HG02571 (cell line): ENCODE results near the gene RNF41.
"Not testable (repeated sequence)": the region's sequence is repeated elsewhere in the genome, so short reads cannot be mapped to it uniquely, and the experiment has no call there.

Experiments used
- ATAC-seq: cut with Tn5 transposase; IDR thresholded peaks from one replicate; pipeline ENCODE4 v1.9.1; 2021; ENCODE audit warnings: mild to moderate bottlenecking, moderate library complexity; ENCODE audit not compliant: unreplicated experiment

The RNF41 gene

DNA sequence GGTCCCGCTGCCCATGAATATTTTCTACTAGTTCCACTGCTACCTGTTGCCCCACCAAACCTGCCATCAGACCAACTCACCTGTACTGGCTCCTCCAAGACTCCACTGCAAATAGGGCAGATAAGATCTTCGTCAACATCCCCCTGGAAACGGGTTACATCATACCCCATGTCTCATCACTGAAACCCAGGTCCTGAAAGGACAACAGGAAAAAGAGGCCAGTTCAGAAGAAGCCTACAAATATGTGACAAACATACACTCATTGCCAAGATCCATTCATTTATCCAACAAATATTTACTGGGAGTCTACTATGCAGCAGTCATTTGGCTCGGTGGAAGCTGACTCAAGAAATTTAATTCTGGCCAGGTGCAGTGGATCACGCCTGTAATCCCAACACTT is 7.8 kb downstream of the RNF41 start:
- no peak for ATAC-seq

DNA sequence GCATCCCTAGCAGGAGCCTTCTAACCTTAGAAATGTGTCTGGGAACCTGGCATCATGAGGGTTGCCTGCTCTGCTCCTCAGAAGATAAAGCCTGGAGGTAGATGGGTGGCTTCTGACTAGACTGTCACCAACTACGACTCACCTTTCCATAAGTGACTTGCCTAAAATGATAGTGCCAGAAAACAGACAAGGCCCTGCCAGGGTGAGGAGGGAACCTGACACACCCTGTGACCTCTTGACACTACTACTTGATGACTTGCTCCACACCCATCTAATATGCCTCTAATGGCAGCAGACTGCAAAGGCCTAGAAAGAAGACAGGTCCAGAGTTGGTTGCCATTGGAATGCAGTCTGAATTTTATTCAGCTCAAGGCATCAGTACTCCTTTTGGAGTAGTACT is 9.4 kb downstream of the RNF41 start:
- ATAC-seq = no peak

DNA sequence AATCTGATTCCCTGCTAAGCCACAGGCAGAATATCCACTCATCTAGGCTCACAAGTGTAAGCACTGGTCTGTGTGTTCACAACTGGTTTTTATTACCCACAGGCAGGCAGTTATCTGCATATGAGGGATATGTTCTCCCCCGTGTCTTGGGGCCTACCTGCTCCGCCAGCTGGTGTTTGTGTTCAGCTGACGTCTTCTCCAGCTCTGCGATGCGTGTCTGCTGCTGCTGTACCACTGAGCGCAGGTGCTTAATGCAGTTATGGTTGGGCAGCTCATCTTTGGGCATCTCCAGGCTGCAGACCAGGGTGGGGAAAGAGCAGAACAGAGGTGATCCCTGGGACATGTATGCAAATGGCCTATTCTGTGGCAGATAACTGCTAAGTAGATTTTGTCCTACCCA is 13.7 kb downstream of the RNF41 start:
- no peak for ATAC-seq

DNA sequence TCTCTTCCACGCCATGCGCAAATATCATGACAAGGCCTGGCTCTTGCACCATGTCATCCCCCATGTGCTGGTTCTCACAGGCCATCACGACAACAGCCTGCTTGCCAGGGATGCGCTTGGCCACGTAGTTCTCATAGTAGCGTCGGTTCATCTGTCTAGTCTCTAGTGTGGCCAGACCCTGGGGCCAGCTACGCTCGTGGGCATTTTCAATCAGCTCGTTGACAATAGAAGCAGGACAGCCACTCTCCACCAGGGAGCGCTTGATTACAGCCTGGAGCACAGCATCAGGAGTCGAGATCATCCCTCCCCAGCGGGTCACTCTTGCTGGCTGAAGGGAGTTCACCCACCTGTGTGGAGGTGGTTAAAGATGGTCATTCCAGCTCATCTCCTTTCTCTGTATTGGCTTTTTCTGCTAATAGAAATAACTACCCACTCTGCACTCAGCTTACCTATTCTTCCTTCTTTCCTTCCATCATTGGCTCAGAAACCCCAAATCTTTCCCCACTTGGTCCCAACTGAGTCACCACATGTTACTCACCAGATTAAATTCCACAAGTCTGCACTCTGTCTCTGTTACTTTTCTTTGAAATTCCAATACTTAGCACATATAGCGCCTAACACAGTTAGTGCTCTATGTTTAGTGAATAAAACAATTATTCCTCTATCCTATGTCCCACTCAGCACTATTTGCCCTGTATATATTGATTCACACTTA is 15.1 kb downstream of the RNF41 start:
- no peak for ATAC-seq

DNA sequence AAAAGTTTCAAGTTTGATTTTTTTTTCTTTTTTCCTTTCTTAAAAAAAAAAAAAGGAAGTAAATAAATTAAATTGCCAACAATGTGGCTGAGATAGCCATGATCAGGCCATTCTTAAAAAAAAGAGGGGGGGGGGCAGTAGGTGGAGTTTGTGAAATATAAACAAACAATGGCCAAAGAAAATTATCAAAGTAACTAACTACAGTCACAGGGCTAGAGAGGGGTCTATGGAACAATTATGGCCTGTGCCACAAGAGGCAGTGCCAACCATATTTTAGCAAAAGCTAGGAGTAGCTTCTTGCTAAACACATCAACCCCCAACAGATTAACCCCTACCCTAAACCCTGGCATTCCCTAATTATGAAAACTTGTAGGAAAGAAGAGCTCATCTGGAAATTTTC is 16.3 kb downstream of the RNF41 start:
- ATAC-seq = no peak

DNA sequence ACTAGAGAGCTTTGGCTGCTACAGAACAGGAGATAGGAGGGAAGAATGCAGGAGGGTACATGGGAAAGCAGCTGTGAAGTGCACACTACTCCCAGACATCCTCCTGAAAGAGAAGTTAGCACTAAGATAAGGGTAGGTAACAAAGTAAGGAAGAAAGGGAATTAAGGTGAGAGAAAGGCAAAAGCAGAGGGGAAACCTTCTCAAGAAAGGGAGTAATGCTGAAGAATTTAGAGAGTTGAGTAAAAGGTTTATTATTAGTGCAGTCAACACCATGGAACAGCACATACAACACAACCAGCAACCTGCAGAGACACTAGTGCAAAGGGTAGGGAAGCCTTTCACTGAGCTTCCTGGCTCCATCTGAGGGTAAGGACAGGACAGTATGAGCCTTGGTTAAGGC is 17.4 kb downstream of the RNF41 start:
- no peak for ATAC-seq

DNA sequence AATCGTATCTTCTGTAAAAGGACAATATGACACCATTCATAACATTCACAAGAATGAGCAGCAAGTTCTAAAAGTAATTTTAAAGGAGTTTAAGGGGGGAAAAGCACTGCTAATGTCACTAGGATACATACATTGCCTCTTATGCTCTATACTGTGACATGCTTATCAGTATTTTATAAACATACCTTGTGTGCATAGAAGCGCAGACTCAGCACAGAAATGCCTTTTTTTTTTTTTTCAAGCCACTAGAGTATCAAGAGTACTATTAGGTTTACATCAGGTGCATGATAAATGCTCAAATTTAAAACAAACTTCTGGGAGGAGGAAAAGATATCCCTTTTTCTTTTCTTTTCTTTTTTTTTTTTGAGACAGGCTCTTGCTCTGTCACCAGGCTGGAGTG is 18.9 kb downstream of the RNF41 start:
- ATAC-seq = no peak

DNA sequence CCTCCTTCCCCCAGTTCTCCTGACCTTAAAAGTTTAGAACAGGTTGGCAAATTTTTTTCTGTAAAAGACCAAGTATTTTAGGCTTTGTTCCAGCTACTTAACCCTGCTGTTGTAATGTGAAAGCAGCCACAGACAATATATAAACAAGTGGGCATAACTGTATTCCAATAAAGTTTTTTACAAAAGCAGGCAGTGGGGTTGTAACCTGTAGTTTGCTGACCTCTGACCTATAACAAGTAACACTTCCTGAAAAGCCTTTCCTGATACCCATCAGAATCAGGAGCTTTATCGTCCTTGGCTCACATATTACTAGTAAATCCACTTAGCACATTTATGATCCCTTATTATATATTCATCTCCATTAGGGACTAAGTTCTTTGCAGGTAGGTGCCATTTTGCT is 19.4 kb downstream of the RNF41 start:
- ATAC-seq = no peak

DNA sequence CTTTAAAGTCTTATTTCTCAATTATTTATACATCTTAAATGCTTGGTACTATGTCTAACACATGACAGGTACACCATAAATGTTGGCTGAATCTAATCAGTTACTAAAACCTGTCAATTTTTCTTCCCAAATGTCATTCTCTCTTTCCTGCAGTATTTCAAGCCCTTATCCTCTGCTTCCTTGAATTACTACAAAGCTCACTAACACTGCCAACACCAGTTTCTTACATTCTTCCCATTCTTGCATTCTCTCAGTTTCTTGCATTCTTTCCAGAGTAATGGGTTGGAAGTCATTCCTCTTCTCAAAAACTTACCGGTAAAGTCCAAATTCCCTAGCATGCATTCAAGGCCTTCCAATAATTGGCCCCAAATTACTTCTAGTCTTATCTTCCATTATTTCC is 22.9 kb downstream of the RNF41 start:
- ATAC-seq = no peak

DNA sequence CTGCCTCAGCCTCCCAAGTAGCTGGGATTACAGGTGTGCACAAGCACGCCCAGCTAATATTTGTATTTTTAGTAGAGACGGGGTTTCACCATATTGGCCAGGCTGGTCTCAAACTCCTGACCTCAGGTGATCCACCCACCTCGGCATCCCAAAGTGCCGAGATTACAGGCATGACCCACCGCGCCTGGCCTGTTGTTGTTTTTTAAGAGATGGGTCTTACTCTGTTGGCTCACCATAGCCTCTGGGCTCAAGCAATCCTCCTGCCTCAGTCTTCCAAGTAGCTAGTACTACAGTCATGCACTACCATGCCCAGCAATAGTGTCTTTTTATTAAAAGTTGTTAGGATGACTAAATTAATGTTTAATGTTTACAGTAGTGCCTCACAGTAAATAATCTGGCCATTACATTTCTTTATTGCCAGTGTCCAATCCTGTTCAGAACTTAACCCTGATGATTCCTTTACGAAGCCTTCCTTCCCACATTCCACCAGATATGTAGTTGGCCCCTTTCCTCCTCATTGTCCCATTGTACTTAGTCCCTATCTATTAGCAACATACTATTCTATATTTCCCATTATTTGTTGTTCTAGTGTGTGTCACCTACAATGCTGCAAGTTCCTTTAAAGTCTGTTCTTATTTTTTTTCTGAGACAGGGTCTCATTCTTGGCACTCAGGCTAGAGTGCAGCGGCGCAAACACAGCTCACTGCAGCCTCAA is 23.6 kb downstream of the RNF41 start:
- no peak for ATAC-seq

DNA sequence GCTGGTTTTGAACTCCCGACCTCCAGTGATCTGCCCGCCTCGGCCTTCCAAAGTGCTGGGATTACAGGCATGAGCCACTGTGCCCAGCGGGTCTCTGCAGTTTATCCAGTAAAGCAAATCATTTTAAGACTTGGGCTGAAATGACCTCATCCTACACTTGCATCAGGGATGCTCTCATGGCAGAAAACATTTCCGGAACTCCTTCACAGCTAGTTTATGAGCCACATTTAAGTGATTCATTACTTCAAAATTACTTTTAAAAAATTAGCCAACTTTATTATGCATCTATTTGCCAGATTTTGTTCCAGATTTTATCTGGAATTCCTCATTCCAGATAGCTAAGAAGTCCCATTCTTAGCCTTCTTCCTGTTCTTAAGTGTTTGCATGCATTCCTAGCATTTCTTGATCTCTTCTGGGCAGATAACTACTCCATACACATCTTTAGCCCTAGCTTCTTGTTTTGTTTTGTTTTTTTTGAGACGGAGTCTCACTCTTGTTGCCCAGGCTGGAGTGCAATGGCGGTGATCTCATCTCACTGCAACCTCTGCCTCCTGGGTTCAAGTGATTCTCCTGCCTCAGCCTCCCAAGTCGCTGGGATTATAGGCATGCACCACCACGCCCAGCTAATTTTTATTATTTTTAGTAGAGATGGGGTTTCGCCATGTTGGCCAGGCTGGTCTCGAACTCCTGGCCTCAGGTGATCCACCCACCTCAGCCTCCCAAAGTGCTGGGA is 24.7 kb downstream of the RNF41 start:
- not testable (repeated sequence) for ATAC-seq

DNA sequence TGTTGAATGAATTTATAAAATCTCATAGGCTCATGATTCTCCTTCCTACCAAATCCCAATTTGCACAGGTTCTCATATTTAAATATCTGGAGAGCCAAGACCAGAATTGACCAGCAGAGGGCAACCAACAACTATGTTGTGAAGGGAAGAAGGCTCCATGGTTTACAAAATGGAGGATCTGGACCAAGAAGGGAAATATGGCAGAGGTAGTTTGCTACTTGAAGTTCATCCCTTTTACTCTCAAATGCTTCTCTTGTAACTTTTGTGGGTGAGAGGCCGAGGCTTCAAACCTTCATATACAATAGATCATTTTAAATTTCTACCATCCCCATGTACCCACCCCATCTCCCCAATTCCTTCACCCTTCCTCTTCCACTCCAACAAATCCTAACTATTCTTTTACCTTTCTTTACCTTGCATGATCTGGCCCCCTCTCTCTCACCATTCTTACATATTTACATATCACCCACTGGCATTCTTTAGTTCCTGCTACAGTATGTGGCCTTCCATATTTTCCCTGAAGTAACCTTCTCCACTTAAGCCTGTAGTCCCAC is 28.6 kb downstream of the RNF41 start:
- no peak for ATAC-seq

DNA sequence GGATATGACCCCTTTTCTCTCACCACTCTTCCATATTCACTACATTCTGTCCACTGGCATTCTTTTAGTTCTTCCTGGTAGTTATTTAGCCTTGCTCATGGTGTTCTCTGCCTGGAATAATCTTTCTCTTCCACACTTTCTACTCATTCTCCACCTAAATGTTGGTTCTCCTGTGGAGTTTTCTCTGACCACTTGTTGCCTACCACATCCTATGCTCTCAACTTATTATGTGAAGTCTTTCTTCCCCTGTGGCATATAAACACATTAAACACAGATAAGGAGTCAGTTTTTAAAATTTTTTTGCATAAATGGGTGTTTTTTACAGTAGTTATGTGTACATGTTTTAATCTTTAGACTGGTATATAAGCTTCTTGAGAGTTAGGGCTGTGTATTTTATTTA is 29.1 kb downstream of the RNF41 start:
- no peak for ATAC-seq

DNA sequence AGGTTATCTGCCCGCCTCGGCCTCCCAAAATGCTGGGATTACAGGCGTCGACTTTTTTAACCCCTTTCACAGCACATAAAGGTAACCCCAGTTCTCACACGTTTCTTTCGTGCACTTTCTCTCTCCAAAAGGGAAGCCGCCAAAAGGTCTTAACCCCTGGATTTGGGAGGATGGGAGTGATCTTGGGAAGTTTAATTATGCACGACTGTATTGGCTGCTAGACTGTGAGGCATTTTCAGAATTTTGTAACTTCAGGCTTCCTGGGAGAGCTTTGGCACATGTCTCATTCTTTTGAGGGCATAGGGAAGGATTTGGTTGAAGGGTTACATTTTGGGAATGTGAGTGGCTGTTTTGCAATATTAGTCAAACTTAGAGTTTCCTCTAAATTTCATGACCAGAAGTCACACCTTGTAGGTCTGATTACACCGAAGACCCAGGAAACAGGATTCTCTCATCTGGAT is 31.0 kb downstream of the RNF41 start:
- ATAC-seq = no peak

DNA sequence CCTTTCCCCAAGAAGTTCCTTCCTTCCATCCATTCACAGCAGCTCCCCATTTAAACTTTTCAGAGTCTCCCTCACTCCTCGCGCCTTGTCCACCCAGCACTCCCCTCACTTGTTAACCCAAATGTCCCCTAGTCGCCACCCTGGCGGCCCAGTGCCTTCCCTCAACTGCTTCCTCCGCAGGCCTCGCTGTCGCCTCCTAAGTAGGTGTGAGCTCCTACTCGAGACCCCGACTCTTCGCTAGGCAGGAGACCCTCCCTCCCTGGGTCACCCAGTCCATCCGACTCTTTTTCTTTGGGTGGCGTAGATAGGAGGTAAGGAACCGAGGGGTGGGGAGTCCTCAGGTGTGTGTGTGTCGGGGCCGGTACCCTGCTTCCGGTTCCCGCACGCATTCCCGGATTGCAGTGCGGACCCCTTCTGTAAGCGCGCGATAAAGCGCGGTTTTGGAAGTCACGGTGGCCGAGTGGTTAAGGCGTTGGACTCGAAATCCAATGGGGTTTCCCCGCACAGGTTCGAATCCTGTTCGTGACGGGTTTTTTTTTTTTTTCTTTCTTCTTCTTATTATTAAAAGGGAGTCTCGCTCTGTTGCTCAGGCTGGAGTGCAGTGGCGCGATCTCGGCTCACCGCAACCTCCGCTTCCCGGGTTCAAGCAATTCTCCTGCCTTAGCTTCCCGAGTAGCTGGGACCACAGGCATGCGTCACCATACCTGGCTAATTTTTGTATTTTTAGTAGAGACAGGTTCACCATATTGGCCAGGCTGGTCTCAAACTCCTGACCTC is 31.6 kb downstream of the RNF41 start:
- ATAC-seq = peak; percentile 22

DNA sequence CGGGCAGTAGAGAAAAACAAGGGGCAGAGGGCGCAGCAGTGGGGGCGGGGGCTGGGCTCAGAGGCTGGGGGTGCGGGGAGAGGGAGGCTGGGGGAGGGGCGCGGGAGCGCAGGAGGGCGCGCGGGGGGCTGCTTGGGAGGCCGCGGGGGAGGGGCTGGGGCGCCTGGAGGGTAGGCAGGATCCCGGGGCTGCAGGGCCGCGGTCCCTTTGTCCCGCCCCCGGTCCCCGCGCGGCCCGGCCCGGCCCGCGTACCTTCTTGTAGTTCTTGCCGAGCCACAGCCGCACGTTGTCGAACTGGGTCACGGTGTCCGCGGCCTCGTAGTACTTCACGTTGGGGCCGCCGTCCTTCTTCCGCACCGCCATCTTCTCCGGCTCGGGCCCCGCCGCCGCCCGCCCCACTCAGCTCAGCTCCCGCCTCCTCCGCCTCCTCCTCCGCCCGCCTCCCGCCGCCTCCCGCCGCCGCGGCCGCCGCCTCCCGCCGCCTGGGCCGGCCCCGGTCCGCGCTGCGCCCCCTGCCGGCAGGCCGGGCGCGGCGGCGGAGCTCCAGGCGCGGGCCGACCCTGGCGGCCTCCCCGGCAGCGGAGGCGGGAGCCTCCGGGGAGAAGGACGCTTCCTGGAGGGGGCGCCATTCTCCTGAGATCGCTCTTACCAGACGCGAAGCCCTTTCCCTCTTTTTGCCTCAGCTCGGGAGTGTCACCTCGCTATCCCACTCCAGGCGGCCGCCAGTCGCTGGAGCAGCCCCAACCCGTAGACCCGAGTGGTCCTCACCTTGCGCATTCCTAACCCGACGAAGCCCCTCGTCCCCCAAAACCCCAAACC is 32.4 kb downstream of the RNF41 start, which contains the start of gene SMARCC2:
Gene SMARCC2, minus strand, starts transcription at position 385 of the 819 bp plus-strand sequence. Its CDS starts 22 bp downstream, at position 363.
- peak; percentile 74 for ATAC-seq

DNA sequence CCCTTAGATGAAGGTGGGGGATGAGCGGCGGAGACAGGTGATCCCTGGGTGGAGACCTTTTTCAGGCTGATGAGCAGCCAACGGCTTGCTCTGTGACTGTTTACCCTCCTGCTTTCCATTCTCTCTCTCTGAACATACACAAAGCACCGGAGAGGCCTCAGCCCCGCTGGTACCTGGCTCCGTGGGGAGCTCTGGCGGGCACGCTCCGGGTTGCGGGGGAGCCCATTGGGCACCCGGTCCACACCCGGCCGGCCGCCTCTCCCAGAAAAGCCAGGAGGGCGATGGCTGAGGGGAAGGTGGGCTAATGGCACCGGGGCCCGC is 33.0 kb downstream of the RNF41 start:
- no peak for ATAC-seq

DNA sequence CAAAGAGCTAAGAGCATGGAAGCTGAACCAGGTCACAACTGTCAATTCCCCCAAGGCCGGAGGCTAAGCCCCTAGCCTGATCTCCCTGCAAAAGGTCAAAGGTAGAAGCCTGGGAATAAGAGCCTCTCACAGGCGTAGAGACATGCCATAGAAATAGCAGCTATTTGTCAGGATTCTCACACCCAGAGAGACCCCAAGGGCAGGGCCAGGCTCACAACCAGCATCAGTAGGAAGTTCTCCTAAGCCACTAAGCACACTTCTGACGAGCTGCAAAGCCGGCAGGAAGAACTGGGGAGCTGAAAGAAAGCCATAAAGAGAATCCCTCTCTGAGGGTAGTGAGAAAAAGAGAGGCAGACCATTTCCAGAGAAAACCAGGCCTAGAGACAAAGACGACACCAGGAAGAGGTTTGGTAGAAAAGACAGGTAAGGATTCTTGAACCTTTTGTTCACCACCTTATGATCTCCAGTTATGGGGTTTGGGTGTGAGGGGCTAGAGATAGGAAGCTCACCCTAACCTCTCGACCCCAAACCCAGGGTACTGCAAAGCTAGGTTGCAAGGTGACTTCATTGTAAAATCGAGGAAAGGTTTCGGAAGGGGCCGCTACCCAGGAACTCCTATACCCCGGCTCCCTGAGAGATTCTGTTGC is 33.5 kb downstream of the RNF41 start:
- no peak for ATAC-seq

DNA sequence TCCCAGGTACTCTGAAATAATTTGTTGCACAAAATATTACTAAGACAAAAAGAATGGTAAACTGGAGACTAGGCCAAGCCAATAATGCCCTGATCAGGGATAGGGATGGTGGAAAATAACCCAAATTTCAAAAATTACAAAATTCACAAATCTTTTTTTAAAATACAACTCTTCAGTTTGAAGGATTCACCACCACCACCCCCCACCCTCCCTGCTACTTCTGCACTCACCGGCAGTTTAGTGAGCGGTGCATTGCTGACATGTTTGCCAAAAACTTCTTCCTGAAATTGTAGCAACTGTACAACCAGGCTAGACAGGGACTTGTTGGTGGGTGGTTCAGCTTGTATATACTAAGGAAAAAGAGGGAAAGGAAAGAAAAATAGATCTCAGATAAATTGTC is 34.8 kb downstream of the RNF41 start:
- no peak for ATAC-seq

DNA sequence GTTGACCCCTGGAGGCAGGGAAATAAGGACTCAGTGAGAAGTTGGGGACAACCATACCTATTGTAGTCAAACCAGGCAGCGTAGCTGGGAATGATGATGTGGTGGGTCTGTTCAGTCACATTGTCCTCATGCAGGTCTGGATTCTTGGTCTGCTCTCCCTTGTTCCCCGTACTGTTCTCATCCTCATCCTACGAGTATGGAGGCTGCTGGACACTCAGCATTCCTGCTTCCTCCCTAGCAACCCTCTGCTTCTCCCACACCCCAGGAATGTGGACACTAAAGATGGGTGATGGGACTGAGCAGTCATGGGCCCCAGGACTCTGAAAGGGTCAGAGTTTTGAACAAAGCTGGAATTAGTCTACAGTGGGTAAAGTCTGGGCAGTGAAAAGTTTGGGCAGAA is 43.4 kb downstream of the RNF41 start:
- ATAC-seq = no peak
